ENCODE measurements around the gene NR3C2. TPM values are rescaled to one million over a fixed set of nuclear protein-coding genes. Genes with fewer than 3 reads are reported as not detected.

Gene NR3C2
- polyA plus RNA-seq, 1 of the 3 experiments (the other 2 are of a cell fraction), result 0.02 TPM

DNA sequence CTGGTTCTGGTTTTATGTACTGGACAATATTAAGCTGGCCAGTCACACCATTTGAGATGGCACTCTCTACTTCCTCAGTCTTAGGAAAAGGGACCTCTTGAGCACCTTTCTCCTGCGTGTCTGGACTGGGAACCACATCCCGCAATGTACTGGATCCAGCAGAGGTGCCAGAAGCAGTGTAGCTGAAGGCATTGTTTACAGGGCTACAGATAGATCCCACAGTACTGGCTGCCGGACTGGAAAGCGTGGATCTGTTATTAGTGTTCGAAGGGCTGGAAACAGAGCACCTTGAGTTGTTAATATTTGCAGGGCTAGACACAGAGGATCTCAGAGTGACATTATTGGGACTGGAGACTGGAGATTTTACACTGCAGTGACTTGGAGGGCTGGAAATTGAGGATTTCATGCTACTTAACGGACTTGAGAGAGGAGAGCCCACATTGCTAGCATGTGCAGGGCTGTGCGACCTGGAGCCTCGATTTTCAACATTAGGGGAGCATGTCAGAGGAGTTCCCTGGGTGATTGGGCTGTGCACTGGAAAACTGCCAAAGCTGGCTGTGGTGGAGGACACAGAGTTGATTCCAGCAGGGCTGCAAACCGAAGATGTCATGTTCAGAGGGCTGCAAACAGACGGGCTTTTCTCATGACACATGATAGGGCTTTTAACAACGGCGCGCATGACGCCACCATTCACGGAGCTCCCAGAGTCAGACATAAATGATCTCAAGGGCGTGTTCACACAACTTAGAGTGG lies 6.4 kb downstream of the NR3C2 start (continued):
- TF ChIP-seq, protein P1, sequence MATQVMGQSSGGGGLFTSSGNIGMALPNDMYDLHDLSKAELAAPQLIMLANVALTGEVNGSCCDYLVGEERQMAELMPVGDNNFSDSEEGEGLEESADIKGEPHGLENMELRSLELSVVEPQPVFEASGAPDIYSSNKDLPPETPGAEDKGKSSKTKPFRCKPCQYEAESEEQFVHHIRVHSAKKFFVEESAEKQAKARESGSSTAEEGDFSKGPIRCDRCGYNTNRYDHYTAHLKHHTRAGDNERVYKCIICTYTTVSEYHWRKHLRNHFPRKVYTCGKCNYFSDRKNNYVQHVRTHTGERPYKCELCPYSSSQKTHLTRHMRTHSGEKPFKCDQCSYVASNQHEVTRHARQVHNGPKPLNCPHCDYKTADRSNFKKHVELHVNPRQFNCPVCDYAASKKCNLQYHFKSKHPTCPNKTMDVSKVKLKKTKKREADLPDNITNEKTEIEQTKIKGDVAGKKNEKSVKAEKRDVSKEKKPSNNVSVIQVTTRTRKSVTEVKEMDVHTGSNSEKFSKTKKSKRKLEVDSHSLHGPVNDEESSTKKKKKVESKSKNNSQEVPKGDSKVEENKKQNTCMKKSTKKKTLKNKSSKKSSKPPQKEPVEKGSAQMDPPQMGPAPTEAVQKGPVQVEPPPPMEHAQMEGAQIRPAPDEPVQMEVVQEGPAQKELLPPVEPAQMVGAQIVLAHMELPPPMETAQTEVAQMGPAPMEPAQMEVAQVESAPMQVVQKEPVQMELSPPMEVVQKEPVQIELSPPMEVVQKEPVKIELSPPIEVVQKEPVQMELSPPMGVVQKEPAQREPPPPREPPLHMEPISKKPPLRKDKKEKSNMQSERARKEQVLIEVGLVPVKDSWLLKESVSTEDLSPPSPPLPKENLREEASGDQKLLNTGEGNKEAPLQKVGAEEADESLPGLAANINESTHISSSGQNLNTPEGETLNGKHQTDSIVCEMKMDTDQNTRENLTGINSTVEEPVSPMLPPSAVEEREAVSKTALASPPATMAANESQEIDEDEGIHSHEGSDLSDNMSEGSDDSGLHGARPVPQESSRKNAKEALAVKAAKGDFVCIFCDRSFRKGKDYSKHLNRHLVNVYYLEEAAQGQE (IDR thresholded peaks at IDR 0.05; ENCODE audit: low read depth, low read length), result no peak
- TF ChIP-seq SIN3A (IDR thresholded peaks at IDR 0.05; ENCODE audit: borderline replicate concordance, low read depth, low read length), result no peak
- TF ChIP-seq GABPA (IDR thresholded peaks at IDR 0.05; ENCODE audit: low read depth), result no peak
- no peak for TF ChIP-seq FOXJ3 (CRISPR knock-in tag; IDR thresholded peaks at IDR 0.05)
- TF ChIP-seq ELF1 (IDR thresholded peaks at IDR 0.05), result no peak
- no peak for TF ChIP-seq NRF1 (IDR thresholded peaks at IDR 0.05; ENCODE audit: low read depth, low read length)
- no peak for TF ChIP-seq TAF1 (IDR thresholded peaks at IDR 0.05; ENCODE audit: borderline replicate concordance, low read depth, low read length)
- TF ChIP-seq, protein P2, sequence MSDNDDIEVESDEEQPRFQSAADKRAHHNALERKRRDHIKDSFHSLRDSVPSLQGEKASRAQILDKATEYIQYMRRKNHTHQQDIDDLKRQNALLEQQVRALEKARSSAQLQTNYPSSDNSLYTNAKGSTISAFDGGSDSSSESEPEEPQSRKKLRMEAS (IDR thresholded peaks at IDR 0.05; ENCODE audit: low read depth), result no peak

GRCh38 chr4:148434075-148434773 lies 8.0 kb downstream of the NR3C2 start:
- DNase-seq, result no peak
- ChIA-PET CTCF (no interaction called here), POLR2A (no interaction called here)

More at GRCh38 chr4:148434075-148434773, 8.0 kb downstream of the NR3C2 start:
- no peak for TF ChIP-seq TCF12 (IDR thresholded peaks at IDR 0.05)
- no peak for TF ChIP-seq CHD2 (IDR thresholded peaks at IDR 0.05; ENCODE audit: low read length, partially characterized antibody)
- no peak for TF ChIP-seq POLR2AphosphoS5 (IDR thresholded peaks at IDR 0.05; ENCODE audit: low read depth, low read length)
- TF ChIP-seq GATA2 (CRISPR knock-in tag; IDR thresholded peaks at IDR 0.05), result no peak
- TF ChIP-seq, protein P3, sequence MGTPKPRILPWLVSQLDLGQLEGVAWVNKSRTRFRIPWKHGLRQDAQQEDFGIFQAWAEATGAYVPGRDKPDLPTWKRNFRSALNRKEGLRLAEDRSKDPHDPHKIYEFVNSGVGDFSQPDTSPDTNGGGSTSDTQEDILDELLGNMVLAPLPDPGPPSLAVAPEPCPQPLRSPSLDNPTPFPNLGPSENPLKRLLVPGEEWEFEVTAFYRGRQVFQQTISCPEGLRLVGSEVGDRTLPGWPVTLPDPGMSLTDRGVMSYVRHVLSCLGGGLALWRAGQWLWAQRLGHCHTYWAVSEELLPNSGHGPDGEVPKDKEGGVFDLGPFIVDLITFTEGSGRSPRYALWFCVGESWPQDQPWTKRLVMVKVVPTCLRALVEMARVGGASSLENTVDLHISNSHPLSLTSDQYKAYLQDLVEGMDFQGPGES (IDR thresholded peaks at IDR 0.05; ENCODE audit: low read depth, low read length), result no peak
- no peak for TF ChIP-seq SIN3A (IDR thresholded peaks at IDR 0.05; ENCODE audit: borderline replicate concordance, low read depth, low read length)
- TF ChIP-seq, protein P2 (IDR thresholded peaks at IDR 0.05; ENCODE audit: low read depth), result no peak
- no peak for TF ChIP-seq GABPA (IDR thresholded peaks at IDR 0.05; ENCODE audit: low read depth)
- no peak for TF ChIP-seq RCOR1 (IDR thresholded peaks at IDR 0.05; ENCODE audit: low read length)
- no peak for TF ChIP-seq EP300 (IDR thresholded peaks at IDR 0.05; ENCODE audit: borderline replicate concordance in 1 of 2, low read depth in 1 of 2, low read length in 1 of 2)
- no peak for TF ChIP-seq RFX5 (IDR thresholded peaks at IDR 0.05; ENCODE audit: low read length)
- no peak for TF ChIP-seq USF1 (IDR thresholded peaks at IDR 0.05; ENCODE audit: borderline replicate concordance, low read depth)
- no peak for TF ChIP-seq TEAD4 (IDR thresholded peaks at IDR 0.05; ENCODE audit: borderline replicate concordance, insufficient read depth)
- TF ChIP-seq, protein P4, sequence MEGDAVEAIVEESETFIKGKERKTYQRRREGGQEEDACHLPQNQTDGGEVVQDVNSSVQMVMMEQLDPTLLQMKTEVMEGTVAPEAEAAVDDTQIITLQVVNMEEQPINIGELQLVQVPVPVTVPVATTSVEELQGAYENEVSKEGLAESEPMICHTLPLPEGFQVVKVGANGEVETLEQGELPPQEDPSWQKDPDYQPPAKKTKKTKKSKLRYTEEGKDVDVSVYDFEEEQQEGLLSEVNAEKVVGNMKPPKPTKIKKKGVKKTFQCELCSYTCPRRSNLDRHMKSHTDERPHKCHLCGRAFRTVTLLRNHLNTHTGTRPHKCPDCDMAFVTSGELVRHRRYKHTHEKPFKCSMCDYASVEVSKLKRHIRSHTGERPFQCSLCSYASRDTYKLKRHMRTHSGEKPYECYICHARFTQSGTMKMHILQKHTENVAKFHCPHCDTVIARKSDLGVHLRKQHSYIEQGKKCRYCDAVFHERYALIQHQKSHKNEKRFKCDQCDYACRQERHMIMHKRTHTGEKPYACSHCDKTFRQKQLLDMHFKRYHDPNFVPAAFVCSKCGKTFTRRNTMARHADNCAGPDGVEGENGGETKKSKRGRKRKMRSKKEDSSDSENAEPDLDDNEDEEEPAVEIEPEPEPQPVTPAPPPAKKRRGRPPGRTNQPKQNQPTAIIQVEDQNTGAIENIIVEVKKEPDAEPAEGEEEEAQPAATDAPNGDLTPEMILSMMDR (IDR thresholded peaks at IDR 0.05), result no peak
- no peak for TF ChIP-seq PBX3 (IDR thresholded peaks at IDR 0.05)
- H2AFZ ChIP-seq (ENCODE audit: low read depth), result no peak overlapping the region
- H4K20me1 ChIP-seq (ENCODE audit: insufficient read depth), result no peaks in the 10 kb centered on the region
- WGBS (ENCODE audit: low lambda C conversion rate), result 45% methylated on average over 2 of the region's 2 CpGs
- no peaks in the 10 kb centered on the region for H3K9me3 ChIP-seq
- no peaks in the 10 kb centered on the region for H3K36me3 ChIP-seq (replicated peaks in 1 of 2; ENCODE audit: control insufficient read depth in 1 of 2, insufficient read depth in 2 of 2, low read length in 1 of 2)
- H3K79me2 ChIP-seq (ENCODE audit: insufficient read depth), result no peaks in the 10 kb centered on the region
- no peak overlapping the region for H3K4me2 ChIP-seq
- H3K9ac ChIP-seq, result no peak overlapping the region
- H3K4me3 ChIP-seq (ENCODE audit: low read depth in 2 of 2, low read length in 1 of 2), result no peak overlapping the region
- H3K27me3 ChIP-seq (ENCODE audit: insufficient read depth), result peaks cover 13% of the 10 kb centered on the region; the same call in 1 of the 2 replicates
- no peaks in the 10 kb centered on the region; a peak in 1 of 4 replicates for H3K4me1 ChIP-seq (ENCODE audit: control insufficient read depth in 1 of 2, insufficient read depth in 2 of 2, low read depth in 1 of 2, low read length in 1 of 2)
- H3K27ac ChIP-seq (ENCODE audit: low read depth in 2 of 2, low read length in 1 of 2), result no peak overlapping the region
- no peaks in the 10 kb centered on the region for H3F3A ChIP-seq (replicated peaks; ENCODE audit: insufficient read depth)
- no peaks in the 10 kb centered on the region for H3K9me2 ChIP-seq

Measured in SK-N-SH (cell line).